GM12891 (cell line): Measurements from ENCODE around the gene KRT17.

Experiments used
- PAX5 ChIP-seq: IDR thresholded peaks from 2 replicates; pipeline ENCODE4 v1.6.1; 2011; ENCODE audit warnings: low read length, moderate library complexity, mild to moderate bottlenecking; ENCODE audit not compliant: insufficient read depth, severe bottlenecking
- POLR2A ChIP-seq: IDR thresholded peaks from 2 replicates; pipeline ENCODE4 v1.6.1; 2011; ENCODE audit warnings: low read depth, low read length, control low read depth
- POLR2AphosphoS5 ChIP-seq: IDR thresholded peaks from 2 replicates; pipeline ENCODE4 v1.6.1; 2011; ENCODE audit warnings: low read depth, low read length, control low read depth
- POU2F2 ChIP-seq: IDR thresholded peaks from 2 replicates; pipeline ENCODE4 v1.6.1; 2011; ENCODE audit warnings: low read depth, mild to moderate bottlenecking, control low read depth, low read length, moderate library complexity
- SPI1 ChIP-seq: IDR thresholded peaks from 2 replicates; pipeline ENCODE4 v1.6.1; 2011; ENCODE audit warnings: low read depth, low read length, control low read depth
- TAF1 ChIP-seq: IDR thresholded peaks from 2 replicates; pipeline ENCODE4 v1.6.1; 2011; ENCODE audit warnings: low read depth, low read length, control low read depth

DNA sequence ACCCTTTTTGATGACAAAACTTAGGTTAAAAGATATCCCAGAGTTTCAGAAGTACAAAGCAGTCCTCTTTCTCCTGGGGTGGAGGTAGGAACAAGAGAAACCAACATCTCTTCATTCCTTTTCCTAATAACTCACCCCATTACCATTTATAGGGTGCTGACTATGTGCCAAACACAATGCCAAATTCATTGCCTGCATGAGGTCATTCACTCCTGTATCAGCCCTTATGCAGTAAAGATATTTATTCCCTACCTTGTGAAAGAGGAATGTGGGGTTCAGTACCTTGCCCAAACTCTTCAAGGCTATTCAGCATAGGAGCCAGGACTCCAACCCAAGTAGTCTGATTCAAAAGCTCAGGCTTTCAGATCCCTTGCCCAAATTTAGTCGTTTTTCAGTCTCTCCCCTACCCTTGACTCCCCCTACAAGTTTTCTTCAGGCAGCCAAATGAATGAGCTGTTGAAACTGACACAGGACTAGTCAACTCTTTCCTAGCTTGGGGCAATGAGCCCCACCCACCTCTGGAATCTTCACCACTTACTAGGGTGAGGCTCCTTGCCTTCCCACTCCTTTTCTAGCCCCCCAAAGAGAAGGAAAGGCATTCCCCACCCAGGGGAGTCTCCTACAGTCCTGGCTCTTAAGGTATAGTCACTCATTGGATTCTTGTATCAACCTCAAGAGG, 43.5 kb downstream of the KRT17 start:
- TF ChIP-seq POLR2A (no peak), POLR2AphosphoS5 (no peak), POU2F2 (no peak), TAF1 (no peak), SPI1 (no peak), PAX5 (no peak)
